HEK293T (cell line): ENCODE measurements around the gene IGF2BP2.

Source experiments
- CTCF ChIA-PET: fragments of 350-600 bp; formaldehyde crosslinking; extraction: SDS; loops from one replicate; lab custom pipeline; 2021; ENCODE audit warnings: antibody characterized with exemption, inconsistent platforms; lab: Yijun Ruan, JAX
- POLR2A ChIA-PET: fragments of 350-600 bp; formaldehyde crosslinking; extraction: SDS; loops from one replicate; lab custom pipeline; 2020; ENCODE audit warnings: antibody characterized with exemption, inconsistent platforms; lab: Yijun Ruan, JAX
- DNase-seq: peaks from one replicate; pipeline ENCODE4 v3.0.0; 2012; ENCODE audit warnings: mixed read lengths; ENCODE audit errors: extremely low spot score
- ARNT ChIP-seq: fragments of 450-650 bp; IDR thresholded peaks from 2 replicates; pipeline ENCODE4 v1.6.1; 2017; ENCODE audit warnings: mild to moderate bottlenecking
- BHLHE40 ChIP-seq: fragments of 450-650 bp; IDR thresholded peaks from 2 replicates; pipeline ENCODE4 v1.6.1; 2016; ENCODE audit warnings: mild to moderate bottlenecking, moderate library complexity, borderline replicate concordance
- CTBP1 ChIP-seq: fragments of 450-650 bp; IDR thresholded peaks from 2 replicates; pipeline ENCODE4 v1.6.1; 2016; ENCODE audit warnings: borderline replicate concordance
- ELF4 ChIP-seq: fragments of 450-650 bp; IDR thresholded peaks from 2 replicates; pipeline ENCODE4 v1.6.1; 2017; ENCODE audit warnings: antibody characterized with exemption
- FOXA1 ChIP-seq: fragments of 450-650 bp; IDR thresholded peaks from 2 replicates; pipeline ENCODE4 v1.6.1; 2016; ENCODE audit warnings: mild to moderate bottlenecking
- FOXK2 ChIP-seq: fragments of 450-650 bp; IDR thresholded peaks from 2 replicates; pipeline ENCODE4 v1.6.1; 2016; ENCODE audit warnings: mild to moderate bottlenecking
- FOXM1 ChIP-seq: fragments of 450-650 bp; IDR thresholded peaks from 2 replicates; pipeline ENCODE4 v1.6.1; 2017; ENCODE audit warnings: mild to moderate bottlenecking, borderline replicate concordance
- HDGF ChIP-seq: fragments of 450-650 bp; IDR thresholded peaks from 2 replicates; pipeline ENCODE4 v1.6.1; 2017; ENCODE audit warnings: antibody characterized with exemption, borderline replicate concordance
- L3MBTL2 ChIP-seq: fragments of 450-650 bp; conservative IDR thresholded peaks from 2 replicates; pipeline ENCODE4 v1.6.1; 2016; ENCODE audit warnings: mild to moderate bottlenecking
- LEF1 ChIP-seq: fragments of 450-650 bp; IDR thresholded peaks from 2 replicates; pipeline ENCODE4 v1.6.1; 2017; ENCODE audit warnings: mild to moderate bottlenecking, borderline replicate concordance
- NFRKB ChIP-seq: fragments of 450-650 bp; IDR thresholded peaks from 2 replicates; pipeline ENCODE4 v1.6.1; 2016; ENCODE audit warnings: mild to moderate bottlenecking, moderate library complexity
- PKNOX1 ChIP-seq: fragments of 450-650 bp; IDR thresholded peaks from 2 replicates; pipeline ENCODE4 v1.6.1; 2016
- SP1 ChIP-seq: fragments of 450-650 bp; IDR thresholded peaks from 2 replicates; pipeline ENCODE4 v1.6.1; 2017
- SUZ12 ChIP-seq: fragments of 450-650 bp; IDR thresholded peaks from 2 replicates; pipeline ENCODE4 v1.6.1; 2016; ENCODE audit warnings: mild to moderate bottlenecking
- TARDBP ChIP-seq: fragments of 450-650 bp; IDR thresholded peaks from 2 replicates; pipeline ENCODE4 v1.6.1; 2016
- ZNF384 ChIP-seq: fragments of 450-650 bp; IDR thresholded peaks from 2 replicates; pipeline ENCODE4 v1.6.1; 2016

The IGF2BP2 gene

GRCh38 chr3:185822221-185823000 lies 2.4 kb downstream of the IGF2BP2 start:
- no peak for TF ChIP-seq BHLHE40
- TF ChIP-seq SP1: no peak
- TF ChIP-seq TARDBP: no peak
- no peak for TF ChIP-seq HDGF
- no peak for TF ChIP-seq SUZ12
- TF ChIP-seq FOXM1: no peak
- TF ChIP-seq ELF4: no peak
- no peak for TF ChIP-seq ARNT
- no peak for TF ChIP-seq CTBP1
- no peak for TF ChIP-seq FOXK2
- TF ChIP-seq FOXA1: no peak
- TF ChIP-seq NFRKB: no peak
- TF ChIP-seq L3MBTL2: no peak
- no peak for TF ChIP-seq PKNOX1
- no peak for TF ChIP-seq LEF1
- TF ChIP-seq ZNF384: no peak
- DNase-seq: no peak
- POLR2A ChIA-PET: interaction anchor here (0.9 to 4.3 kb wide), 4 partner anchors 9 to 114 kb away, joined by 3 to 33 read pairs (median 4); partner anchors contain the start of gene TRA2B
- CTCF ChIA-PET: interaction anchor here (0.6 to 1.4 kb wide), 6 partner anchors 9 to 145 kb away, joined by 3 to 4 read pairs (median 4); no protein-coding TSS in a partner anchor

GRCh38 chr3:185820973-185821758 lies 3.7 kb downstream of the IGF2BP2 start:
- no peak for DNase-seq
- POLR2A ChIA-PET: interaction anchor here (0.6 to 4.3 kb wide), 3 partner anchors 8 to 116 kb away, joined by 4 to 33 read pairs (median 5); partner anchors contain the start of gene TRA2B
- CTCF ChIA-PET: interaction anchor here (0.6 to 1.4 kb wide), 2 partner anchors 32 to 53 kb away, joined by 5 to 9 read pairs; no protein-coding TSS in a partner anchor
- no peak for TF ChIP-seq FOXK2
- no peak for TF ChIP-seq HDGF
- no peak for TF ChIP-seq ARNT
- no peak for TF ChIP-seq LEF1
- no peak for TF ChIP-seq FOXM1
- TF ChIP-seq SP1: no peak
- no peak for TF ChIP-seq TARDBP
- no peak for TF ChIP-seq FOXA1
- no peak for TF ChIP-seq ZNF384
- TF ChIP-seq L3MBTL2: no peak
- no peak for TF ChIP-seq BHLHE40
- TF ChIP-seq NFRKB: no peak
- TF ChIP-seq SUZ12: no peak
- no peak for TF ChIP-seq PKNOX1

GRCh38 chr3:185818267-185818875 lies 6.5 kb downstream of the IGF2BP2 start:
- POLR2A ChIA-PET: no interaction called here
- CTCF ChIA-PET: interaction anchor here (1.0 kb wide), 1 partner anchor 50 kb away, joined by 4 read pairs; no protein-coding TSS in a partner anchor
- no peak for TF ChIP-seq BHLHE40
- no peak for TF ChIP-seq SP1
- no peak for DNase-seq

DNA sequence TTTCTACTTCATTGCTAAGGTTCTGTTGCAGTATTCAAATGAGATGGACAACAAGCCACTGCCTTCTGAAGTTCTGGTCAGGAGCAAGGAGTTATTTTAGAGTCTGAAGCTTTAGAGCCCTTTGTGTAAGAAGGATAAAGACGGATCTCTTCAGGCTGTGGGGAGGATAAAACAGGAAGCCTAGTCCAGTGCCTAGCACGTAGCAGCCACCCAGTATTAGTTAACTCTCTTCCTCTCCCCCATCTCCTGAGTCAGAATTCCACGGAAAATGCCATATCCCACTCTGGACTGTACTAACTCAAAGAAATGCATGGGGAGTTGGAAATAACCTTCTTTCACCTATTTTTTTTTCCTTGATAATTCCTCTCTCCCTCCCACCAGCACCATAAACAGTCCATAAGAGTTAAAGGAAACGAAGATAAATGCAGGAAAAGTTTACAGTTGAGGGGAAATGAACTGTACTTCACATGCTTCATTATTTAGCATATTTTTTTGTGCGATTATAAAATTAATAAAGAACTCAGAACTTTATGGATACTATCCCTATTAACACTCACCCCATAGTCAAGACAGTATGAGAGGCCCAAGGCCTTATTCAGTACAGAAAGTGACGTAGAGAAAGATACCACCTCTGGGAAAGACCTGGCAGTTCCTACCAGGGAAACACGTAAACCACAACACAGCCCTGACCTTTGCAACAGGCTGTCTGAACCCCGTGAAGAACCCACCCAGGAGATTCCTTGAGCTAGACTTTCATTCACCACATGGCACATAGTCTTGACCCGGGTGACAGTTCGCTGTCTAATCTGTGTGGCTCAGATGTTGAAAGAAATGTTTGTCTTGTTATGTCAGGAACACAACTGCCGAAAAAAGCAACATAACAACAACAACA lies 9.2 kb downstream of the IGF2BP2 start:
- CTCF ChIA-PET: no interaction called here
- POLR2A ChIA-PET: no interaction called here
- no peak for TF ChIP-seq BHLHE40
- no peak for TF ChIP-seq PKNOX1
- TF ChIP-seq ELF4: no peak
- TF ChIP-seq ZNF384: no peak
- no peak for TF ChIP-seq FOXM1
- TF ChIP-seq HDGF: no peak
- TF ChIP-seq FOXK2: no peak
- DNase-seq: no peak

DNA sequence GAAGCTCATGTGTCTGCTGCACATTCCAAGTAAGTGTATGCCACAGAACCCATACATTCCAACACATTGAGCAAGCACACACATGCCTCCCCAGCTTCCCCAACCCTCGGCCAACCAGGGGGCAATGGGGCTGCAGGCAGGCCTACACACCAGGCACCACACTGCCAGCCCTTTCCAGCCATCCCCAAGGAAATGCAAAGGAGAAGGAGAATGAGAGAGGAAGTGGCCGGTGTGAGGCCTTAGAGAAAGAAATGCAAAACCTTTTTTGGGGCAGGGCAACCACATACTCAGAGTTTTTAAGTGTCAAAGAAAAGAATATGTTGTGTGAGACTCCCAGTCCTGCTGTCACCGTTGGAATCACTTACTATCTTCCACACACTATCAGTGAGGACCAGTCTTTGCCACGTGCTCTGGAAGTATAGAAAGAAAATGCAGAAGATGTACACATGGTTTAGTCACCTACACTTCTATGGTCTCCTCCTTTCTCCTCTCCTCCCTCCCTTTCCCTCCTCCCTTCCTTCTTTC lies 11.1 kb downstream of the IGF2BP2 start:
- ChIA-PET POLR2A (interaction anchor here (1.3 kb wide), 1 partner anchor 8 kb away, joined by 4 read pairs; no protein-coding TSS in a partner anchor), CTCF (interaction anchor here (1.2 kb wide), 1 partner anchor 9 kb away, joined by 3 read pairs; no protein-coding TSS in a partner anchor)
- DNase-seq: no peak
- TF ChIP-seq SP1 (no peak), BHLHE40 (no peak), FOXM1 (no peak), ZNF384 (no peak)
